HCT116 (cell line): Measurements from ENCODE around the gene AGAP5. TPM values are rescaled to one million over a fixed set of nuclear protein-coding genes. Genes with fewer than 3 reads are reported as not detected.

ENCODE experiments used
- ATAC-seq: fragments of 200-7000 bp; cut with Tn5 transposase; 2 replicates; pipeline ENCODE4 v1.9.1; 2020; ENCODE audit warnings: mild to moderate bottlenecking, moderate library complexity
- BruUV-seq: library from RNA; stranded (reverse); fragments of 400-500 nt; replicated peaks from 2 replicates; lab custom pipeline; 2021; lab: Mats Ljungman, UMichigan
- CTCF ChIA-PET: fragments of 300-600 bp; sonication (Branson Sonifier 250); formaldehyde crosslinking; loops from one replicate; lab custom pipeline; 2021; ENCODE audit warnings: antibody characterized with exemption; lab: Charles Lee
- POLR2A ChIA-PET: fragments of 300-600, 350-600 bp; sonication (Branson Sonifier 250); formaldehyde crosslinking; loops from one replicate; lab custom pipeline; 2021; ENCODE audit warnings: antibody characterized with exemption; lab: Charles Lee
- RAD21 ChIA-PET, 2 experiments: fragments of 300-600 bp; sonication (Branson Sonifier 250); formaldehyde crosslinking; loops; one replicate each; lab custom pipeline; 2023; ENCODE audit warnings: low total read pairs in 2 of 2; ENCODE audit not compliant: uncharacterized antibody in 2 of 2, unreplicated experiment in 2 of 2, low non-redundant PET in 1 of 2; lab: Charles Lee
- DNase-seq: peaks from one replicate; pipeline ENCODE4 v3.0.0-alpha.2; 2010; ENCODE audit warnings: low read depth, low spot score
- H2AFZ ChIP-seq: fragments of 200-600 bp; shearing (Covaris generic), sonication (generic); 2 replicates; pipeline ENCODE4 v1.6.1; 2017; ENCODE audit warnings: low read depth, mixed run types, mixed read lengths, antibody characterized with exemption, low read length; ENCODE audit not compliant: poor library complexity, severe bottlenecking
- H3K27ac ChIP-seq: 2 replicates; pipeline ENCODE4 v1.5.1; 2012; ENCODE audit warnings: low read depth, low read length
- H3K27me3 ChIP-seq: fragments of 200-600 bp; sonication (generic); 2 replicates; pipeline ENCODE4 v1.6.1; 2016; ENCODE audit warnings: mixed run types, low read length, mixed read lengths; ENCODE audit not compliant: insufficient read depth
- H3K36me3 ChIP-seq, 2 experiments: fragments of 200-500 bp in 1 of 2; fragments of 200-600 bp in 1 of 2; sonication (Bioruptor generic) in 1 of 2; sonication (generic) in 1 of 2; 2 replicates each; pipeline versions ENCODE4 v1.5.1 to v1.6.1; 2014 to 2016; ENCODE audit warnings: low read length in 2 of 2, inconsistent platforms in 1 of 2, mixed read lengths in 1 of 2, mixed run types in 1 of 2; ENCODE audit not compliant: insufficient read depth in 2 of 2, control insufficient read depth in 1 of 2
- H3K4me1 ChIP-seq, 2 experiments: fragments of 200-600 bp in 1 of 2; sonication (generic) in 1 of 2; 2 replicates each; pipeline versions ENCODE4 v1.5.1 to v1.6.1; 2012 to 2017; ENCODE audit warnings: low read length in 2 of 2, inconsistent platforms in 1 of 2, mild to moderate bottlenecking in 1 of 2, mixed read lengths in 1 of 2, mixed run types in 1 of 2, moderate library complexity in 1 of 2; ENCODE audit not compliant: insufficient read depth in 2 of 2, control insufficient read depth in 1 of 2
- H3K4me2 ChIP-seq: fragments of 200-600 bp; sonication (generic); 2 replicates; pipeline ENCODE4 v1.6.1; 2017; ENCODE audit warnings: mixed run types, low read length, mixed read lengths
- H3K4me3 ChIP-seq, 2 experiments: fragments of 200-600 bp in 1 of 2; sonication (generic) in 1 of 2; replicated peaks in 1 of 2; 2 replicates each; pipeline ENCODE4 v1.5.1; 2011 to 2016; ENCODE audit warnings: low read length in 2 of 2, control low read depth in 1 of 2, low read depth in 1 of 2, mild to moderate bottlenecking in 1 of 2, mixed read lengths in 1 of 2, mixed run types in 1 of 2
- H3K79me2 ChIP-seq: fragments of 200-600 bp; sonication (generic); 2 replicates; pipeline ENCODE4 v1.6.1; 2017; ENCODE audit warnings: mild to moderate bottlenecking, mixed run types, low read length, moderate library complexity, mixed read lengths; ENCODE audit not compliant: insufficient read depth
- H3K9ac ChIP-seq: fragments of 200-600 bp; sonication (generic); 2 replicates; pipeline ENCODE4 v1.6.1; 2016; ENCODE audit warnings: low read length, mixed read lengths
- H3K9me2 ChIP-seq: fragments of 200-600 bp; sonication (generic), shearing (Covaris generic); 2 replicates; pipeline ENCODE4 v1.6.1; 2017; ENCODE audit warnings: mixed run types, mild to moderate bottlenecking, moderate library complexity; ENCODE audit not compliant: insufficient read depth
- H3K9me3 ChIP-seq, 2 experiments: fragments of 200-500 bp in 1 of 2; fragments of 200-600 bp in 1 of 2; sonication (Bioruptor generic) in 1 of 2; sonication (generic) in 1 of 2; 2 replicates each; pipeline ENCODE4 v1.6.1; 2014 to 2017; ENCODE audit warnings: low read length in 2 of 2, mixed read lengths in 2 of 2, inconsistent platforms in 1 of 2, low read depth in 1 of 2, mild to moderate bottlenecking in 1 of 2, mixed run types in 1 of 2, moderate library complexity in 1 of 2; ENCODE audit not compliant: control insufficient read depth in 1 of 2, insufficient read depth in 1 of 2
- H4K20me1 ChIP-seq: fragments of 200-600 bp; sonication (generic), shearing (Covaris generic); 2 replicates; pipeline ENCODE4 v1.6.1; 2017; ENCODE audit warnings: mixed run types, mild to moderate bottlenecking, moderate library complexity; ENCODE audit not compliant: insufficient read depth
- CBX3 ChIP-seq: IDR thresholded peaks from 2 replicates; pipeline ENCODE4 v1.6.1; 2012; ENCODE audit warnings: low read depth
- EGR1 ChIP-seq: IDR thresholded peaks from 2 replicates; pipeline ENCODE4 v1.6.1; 2012; ENCODE audit warnings: low read depth
- EZH2phosphoT487 ChIP-seq: fragments of 200-600 bp; IDR thresholded peaks from 2 replicates; pipeline ENCODE4 v1.6.1; 2018; ENCODE audit warnings: antibody characterized with exemption, borderline replicate concordance
- JUND ChIP-seq: IDR thresholded peaks from 2 replicates; pipeline ENCODE4 v1.6.1; 2012
- RAD21 ChIP-seq: IDR thresholded peaks from 2 replicates; pipeline ENCODE4 v1.6.1; 2012; ENCODE audit warnings: low read depth, mild to moderate bottlenecking
- ZNF274 ChIP-seq: fragments of 200-500 bp; sonication (Bioruptor generic); IDR thresholded peaks from 2 replicates; pipeline ENCODE4 v1.6.1; 2014; ENCODE audit warnings: mild to moderate bottlenecking, low read depth, low read length, inconsistent platforms
- intact Hi-C: fragments of 100-400 bp; cut with micrococcal nuclease; formaldehyde crosslinking; loops from 2 replicates; pipeline ENCODE4 v1.10.0; 2022
- total RNA-seq: library from RNA; stranded (reverse); gene quantifications from one replicate; pipeline ENCODE4 v1.2.1, GENCODE V29; 2021; ENCODE audit not compliant: unreplicated experiment
- TF ChIP-seq, protein P1 (sequence below), 3 experiments: fragments of 200-600 bp in 1 of 3; sonication (generic) in 1 of 3; IDR thresholded peaks in 2 of 3; conservative IDR thresholded peaks in 1 of 3; 2 replicates each; pipeline ENCODE4 v1.5.1; 2012 to 2017; ENCODE audit warnings: low read depth in 2 of 3, low read length in 2 of 3, antibody characterized with exemption in 1 of 3, borderline replicate concordance in 1 of 3, control low read depth in 1 of 3, mild to moderate bottlenecking in 1 of 3, mixed read lengths in 1 of 3, mixed run types in 1 of 3, moderate library complexity in 1 of 3; ENCODE audit not compliant: insufficient read depth in 1 of 3
- TF ChIP-seq, protein P2 (sequence below): IDR thresholded peaks from 2 replicates; pipeline ENCODE4 v1.6.1; 2012; ENCODE audit warnings: low read depth

The AGAP5 gene
- total RNA-seq, 1 experiment from 2014 or later = 7.5 TPM

DNA sequence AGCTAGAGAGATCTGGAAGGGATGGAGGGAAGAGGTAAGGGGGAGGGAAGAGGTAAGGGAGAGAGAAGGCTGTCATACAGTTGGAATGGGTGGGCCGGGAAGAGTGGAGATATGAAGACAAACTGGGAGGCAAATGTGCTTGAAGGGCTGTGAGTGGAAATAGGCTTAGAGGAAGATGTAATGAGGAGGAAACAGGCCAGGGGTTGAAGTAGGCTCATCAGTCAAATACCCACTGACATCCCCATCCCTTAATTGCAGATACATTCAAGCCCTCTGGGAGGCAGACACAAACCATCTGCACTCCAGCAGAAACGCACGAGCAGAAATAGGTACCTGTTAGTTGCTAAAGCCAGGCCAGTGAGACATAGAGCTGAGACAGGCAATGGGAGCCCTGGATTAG lies 44.2 kb downstream of the AGAP5 start:
- ATAC-seq (peak; percentile 64), DNase-seq (no peak)
- no peak overlapping the region for H2AFZ ChIP-seq
- 0 out of 2 replicates have a peak, but pooled peaks cover 4% of the 10 kb centered on the region for H3K27me3 ChIP-seq
- H4K20me1 ChIP-seq = no peaks in the 10 kb centered on the region
- TF ChIP-seq CBX3 (no peak), RAD21 (peak; percentile 69), ZNF274 (no peak), EGR1 (no peak), EZH2phosphoT487 (no peak), JUND (no peak)
- TF ChIP-seq, protein P1, sequence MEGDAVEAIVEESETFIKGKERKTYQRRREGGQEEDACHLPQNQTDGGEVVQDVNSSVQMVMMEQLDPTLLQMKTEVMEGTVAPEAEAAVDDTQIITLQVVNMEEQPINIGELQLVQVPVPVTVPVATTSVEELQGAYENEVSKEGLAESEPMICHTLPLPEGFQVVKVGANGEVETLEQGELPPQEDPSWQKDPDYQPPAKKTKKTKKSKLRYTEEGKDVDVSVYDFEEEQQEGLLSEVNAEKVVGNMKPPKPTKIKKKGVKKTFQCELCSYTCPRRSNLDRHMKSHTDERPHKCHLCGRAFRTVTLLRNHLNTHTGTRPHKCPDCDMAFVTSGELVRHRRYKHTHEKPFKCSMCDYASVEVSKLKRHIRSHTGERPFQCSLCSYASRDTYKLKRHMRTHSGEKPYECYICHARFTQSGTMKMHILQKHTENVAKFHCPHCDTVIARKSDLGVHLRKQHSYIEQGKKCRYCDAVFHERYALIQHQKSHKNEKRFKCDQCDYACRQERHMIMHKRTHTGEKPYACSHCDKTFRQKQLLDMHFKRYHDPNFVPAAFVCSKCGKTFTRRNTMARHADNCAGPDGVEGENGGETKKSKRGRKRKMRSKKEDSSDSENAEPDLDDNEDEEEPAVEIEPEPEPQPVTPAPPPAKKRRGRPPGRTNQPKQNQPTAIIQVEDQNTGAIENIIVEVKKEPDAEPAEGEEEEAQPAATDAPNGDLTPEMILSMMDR (IDR thresholded peaks at IDR 0.05 in 2 of 3, conservative IDR thresholded peaks at IDR 0.05 in 1 of 3; ENCODE audit: borderline replicate concordance in 1 of 3, insufficient read depth in 1 of 3, low read depth in 2 of 3, low read length in 2 of 3) = peak; percentile 16 to 26 (median 18); a peak in 2 of 6 replicates
- TF ChIP-seq, protein P2, sequence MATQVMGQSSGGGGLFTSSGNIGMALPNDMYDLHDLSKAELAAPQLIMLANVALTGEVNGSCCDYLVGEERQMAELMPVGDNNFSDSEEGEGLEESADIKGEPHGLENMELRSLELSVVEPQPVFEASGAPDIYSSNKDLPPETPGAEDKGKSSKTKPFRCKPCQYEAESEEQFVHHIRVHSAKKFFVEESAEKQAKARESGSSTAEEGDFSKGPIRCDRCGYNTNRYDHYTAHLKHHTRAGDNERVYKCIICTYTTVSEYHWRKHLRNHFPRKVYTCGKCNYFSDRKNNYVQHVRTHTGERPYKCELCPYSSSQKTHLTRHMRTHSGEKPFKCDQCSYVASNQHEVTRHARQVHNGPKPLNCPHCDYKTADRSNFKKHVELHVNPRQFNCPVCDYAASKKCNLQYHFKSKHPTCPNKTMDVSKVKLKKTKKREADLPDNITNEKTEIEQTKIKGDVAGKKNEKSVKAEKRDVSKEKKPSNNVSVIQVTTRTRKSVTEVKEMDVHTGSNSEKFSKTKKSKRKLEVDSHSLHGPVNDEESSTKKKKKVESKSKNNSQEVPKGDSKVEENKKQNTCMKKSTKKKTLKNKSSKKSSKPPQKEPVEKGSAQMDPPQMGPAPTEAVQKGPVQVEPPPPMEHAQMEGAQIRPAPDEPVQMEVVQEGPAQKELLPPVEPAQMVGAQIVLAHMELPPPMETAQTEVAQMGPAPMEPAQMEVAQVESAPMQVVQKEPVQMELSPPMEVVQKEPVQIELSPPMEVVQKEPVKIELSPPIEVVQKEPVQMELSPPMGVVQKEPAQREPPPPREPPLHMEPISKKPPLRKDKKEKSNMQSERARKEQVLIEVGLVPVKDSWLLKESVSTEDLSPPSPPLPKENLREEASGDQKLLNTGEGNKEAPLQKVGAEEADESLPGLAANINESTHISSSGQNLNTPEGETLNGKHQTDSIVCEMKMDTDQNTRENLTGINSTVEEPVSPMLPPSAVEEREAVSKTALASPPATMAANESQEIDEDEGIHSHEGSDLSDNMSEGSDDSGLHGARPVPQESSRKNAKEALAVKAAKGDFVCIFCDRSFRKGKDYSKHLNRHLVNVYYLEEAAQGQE = no peak
- ChIA-PET POLR2A (no interaction called here), RAD21 (no interaction called here), CTCF (no interaction called here)
- no peak overlapping the region for H3K27ac ChIP-seq
- H3K4me3 ChIP-seq = no peak overlapping the region
- H3K9me3 ChIP-seq = no peaks in the 10 kb centered on the region
- BruUV-seq = no TSS peak
- H3K9ac ChIP-seq = no peak overlapping the region
- H3K4me1 ChIP-seq = peaks cover 0 to 7% of the 10 kb centered on the region in 2 experiments; a peak in 3 of 4 replicates
- H3K9me2 ChIP-seq = no peaks in the 10 kb centered on the region
- H3K79me2 ChIP-seq = no peaks in the 10 kb centered on the region
- no peaks in the 10 kb centered on the region for H3K36me3 ChIP-seq
- intact Hi-C loops = no loop called here
- no peak overlapping the region for H3K4me2 ChIP-seq
